Stimulated activated CD4-positive, alpha-beta T cell treated with anti-CD3 and anti-CD28 coated beads, TNF-alpha, amount 100 ng/mL, for 1 hour (primary cell): ENCODE results near the gene CRIP3.

Experiments used
- DNase-seq, 3 donors: peaks; one replicate each; pipeline ENCODE4 v3.0.0-alpha.2; 2020; ENCODE audit warnings: low read depth in 3 of 3, low spot score in 1 of 3

CRIP3 gene

GRCh38 chr6:43290905-43291355, 17.7 kb downstream of the CRIP3 start:
- DNase-seq, result no peak

GRCh38 chr6:43290339-43290904, 18.2 kb downstream of the CRIP3 start:
- DNase-seq, result no peak

DNA sequence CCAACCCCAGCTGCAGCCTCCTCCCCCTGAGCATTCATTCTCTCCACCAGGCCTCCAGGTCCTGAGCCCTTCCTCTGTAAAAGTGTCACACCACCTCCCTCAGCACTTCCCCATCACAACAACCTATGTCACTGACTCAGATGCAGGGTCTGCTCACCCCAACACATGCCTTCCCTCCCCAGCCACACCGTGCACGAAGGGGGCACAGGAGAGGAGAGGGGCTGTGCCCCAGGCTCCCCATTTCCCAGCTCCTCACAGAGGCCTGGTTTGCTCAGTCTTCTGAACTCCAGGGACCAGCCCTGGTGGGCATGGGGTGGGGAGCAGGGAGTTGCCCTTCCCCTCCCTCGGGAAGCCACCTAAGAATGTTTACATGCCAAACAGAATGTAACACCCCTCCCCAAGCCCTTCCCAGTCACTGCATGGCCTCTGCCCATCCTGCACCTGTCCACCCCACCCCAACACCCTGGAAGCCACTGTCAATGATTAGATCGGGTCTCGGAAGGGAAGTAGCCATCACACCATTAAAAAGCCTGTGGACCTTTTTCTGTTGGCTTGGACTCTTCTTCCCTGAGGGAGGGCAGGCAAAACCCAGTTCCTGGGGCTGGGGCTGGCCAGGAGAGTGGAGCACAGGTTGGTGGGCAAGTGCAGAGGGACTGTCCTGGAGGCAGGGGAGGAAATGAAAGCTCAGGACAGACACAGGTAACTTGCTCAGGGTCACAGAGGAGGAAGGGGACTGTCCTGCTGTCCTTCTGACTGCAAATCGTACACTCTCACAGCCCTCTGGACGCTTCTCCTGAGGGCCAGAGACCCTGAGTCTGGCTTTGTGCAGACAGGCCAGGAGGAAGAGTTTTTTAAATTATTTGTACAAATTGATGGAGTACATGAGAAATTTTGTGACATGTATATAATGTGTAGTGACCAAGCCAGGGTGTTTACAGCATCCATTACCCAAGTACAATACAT, 20.6 kb downstream of the CRIP3 start:
- DNase-seq, result no peak

DNA sequence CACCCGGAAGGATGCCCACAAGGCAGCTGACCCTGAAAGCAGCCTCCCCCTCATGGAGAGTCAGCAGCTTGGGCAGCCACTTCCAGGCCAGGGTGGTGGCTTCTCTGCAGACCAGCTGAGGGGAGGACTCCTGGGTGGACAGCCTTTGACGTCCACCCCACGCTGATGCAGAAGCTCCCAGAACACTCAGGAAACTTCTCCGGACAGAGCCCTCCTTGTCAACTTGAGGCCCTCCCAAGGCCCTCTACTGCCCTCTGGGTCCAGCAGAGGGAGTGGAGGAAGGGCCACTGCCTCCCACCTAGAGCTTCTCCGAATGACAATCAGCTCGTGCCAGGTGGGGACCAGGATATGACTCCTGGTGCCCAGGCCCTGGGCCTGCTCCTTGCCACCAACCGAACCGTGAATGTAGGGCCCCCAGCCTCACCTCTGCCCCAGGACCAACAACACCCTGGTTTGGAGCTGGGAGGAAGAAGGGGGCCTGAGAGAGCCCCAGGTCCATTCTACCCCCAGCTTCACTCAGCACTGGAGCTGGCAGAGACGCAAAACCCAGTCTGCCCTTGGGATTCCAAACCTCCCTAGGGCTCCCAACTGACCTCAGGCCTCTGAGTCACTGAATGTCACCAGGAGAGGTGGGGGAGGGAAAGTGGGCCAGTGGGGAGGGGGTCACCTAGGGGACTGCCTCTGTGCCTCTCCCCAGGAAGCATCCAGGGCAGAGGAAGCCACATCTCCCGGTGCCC, 21.5 kb downstream of the CRIP3 start:
- no peak for DNase-seq

GRCh38 chr6:43286456-43286979, 22.1 kb downstream of the CRIP3 start:
- DNase-seq, result no peak

- DNase-seq, result no peak
These were observed 22.8 kb downstream of the CRIP3 start for GRCh38 chr6:43285832-43286231.

- no peak for DNase-seq
These were observed 23.4 kb downstream of the CRIP3 start for GRCh38 chr6:43284991-43285781.

DNA sequence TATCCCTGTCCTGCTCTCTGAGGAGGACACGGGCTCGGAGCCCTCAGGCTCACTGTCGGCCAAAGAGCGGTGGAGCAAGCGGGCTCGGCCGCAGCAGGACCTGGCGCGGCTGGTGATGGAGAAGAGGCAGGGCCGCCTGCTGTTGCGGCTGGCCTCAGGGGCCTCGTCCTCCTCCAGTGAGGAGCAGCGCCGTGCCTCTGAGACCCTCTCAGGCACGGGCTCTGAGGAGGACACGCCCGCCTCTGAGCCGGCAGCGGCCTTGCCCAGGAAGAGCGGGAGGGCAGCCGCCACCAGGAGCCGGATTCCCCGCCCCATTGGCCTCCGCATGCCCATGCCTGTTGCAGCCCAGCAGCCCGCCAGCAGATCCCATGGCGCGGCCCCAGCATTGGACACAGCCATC, 24.7 kb downstream of the CRIP3 start:
- no peak for DNase-seq

GRCh38 chr6:43283514-43283901, 25.1 kb downstream of the CRIP3 start:
- DNase-seq, result no peak

DNA sequence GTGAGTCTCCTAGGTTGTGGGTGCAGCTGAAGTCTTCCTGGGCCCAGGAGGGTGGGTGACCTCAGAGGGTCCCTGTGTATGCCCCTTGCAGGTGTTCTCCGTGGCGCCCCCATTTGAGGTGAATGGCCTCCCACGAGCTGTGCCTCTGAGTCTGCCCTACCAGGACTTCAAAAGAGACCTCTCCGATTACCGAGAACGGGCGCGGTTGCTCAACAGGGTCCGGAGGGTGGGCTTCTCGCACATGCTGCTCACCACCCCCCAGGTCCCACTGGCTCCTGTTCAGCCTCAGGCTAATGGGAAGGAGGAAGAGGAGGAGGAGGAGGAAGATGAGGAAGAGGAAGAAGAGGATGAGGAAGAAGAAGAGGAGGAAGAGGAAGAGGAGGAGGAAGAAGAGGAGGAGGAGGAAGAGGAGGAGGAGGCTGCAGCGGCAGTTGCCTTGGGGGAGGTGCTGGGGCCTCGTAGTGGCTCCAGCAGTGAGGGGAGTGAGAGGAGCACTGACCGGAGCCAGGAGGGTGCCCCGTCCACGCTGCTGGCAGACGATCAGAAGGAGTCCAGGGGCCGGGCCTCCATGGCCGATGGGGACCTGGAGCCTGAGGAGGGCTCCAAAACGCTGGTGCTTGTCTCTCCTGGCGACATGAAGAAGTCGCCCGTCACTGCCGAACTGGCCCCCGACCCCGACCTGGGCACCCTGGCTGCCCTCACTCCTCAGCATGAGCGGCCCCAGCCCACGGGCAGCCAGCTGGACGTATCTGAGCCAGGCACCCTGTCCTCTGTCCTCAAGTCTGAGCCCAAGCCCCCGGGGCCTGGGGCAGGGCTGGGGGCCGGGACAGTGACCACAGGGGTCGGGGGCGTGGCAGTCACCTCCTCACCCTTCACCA, 25.8 kb downstream of the CRIP3 start:
- no peak for DNase-seq

DNA sequence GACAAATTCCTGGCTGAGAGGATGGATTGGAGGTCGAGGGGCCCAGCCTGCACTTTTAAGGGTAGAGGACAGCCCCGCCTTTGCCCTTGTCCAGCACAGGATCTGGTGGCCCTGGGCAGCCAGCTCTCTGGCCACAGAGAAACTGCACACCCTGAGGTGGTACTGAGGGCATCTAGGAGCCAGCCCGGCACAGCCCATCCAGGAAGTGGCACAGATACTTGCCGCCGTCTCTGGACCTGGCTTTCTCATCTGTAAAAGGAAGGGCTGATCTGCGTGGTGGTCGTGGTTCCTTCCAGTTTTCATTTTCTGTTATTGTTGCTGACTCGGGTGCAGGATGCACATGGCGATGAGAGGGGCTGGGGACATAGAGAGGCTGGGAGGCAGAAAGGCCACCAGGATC, 26.6 kb downstream of the CRIP3 start:
- DNase-seq, result no peak

- no peak for DNase-seq
These were observed 28.4 kb downstream of the CRIP3 start for GRCh38 chr6:43280234-43280633.

GRCh38 chr6:43278524-43279078, 30.0 kb downstream of the CRIP3 start:
- no peak for DNase-seq

DNA sequence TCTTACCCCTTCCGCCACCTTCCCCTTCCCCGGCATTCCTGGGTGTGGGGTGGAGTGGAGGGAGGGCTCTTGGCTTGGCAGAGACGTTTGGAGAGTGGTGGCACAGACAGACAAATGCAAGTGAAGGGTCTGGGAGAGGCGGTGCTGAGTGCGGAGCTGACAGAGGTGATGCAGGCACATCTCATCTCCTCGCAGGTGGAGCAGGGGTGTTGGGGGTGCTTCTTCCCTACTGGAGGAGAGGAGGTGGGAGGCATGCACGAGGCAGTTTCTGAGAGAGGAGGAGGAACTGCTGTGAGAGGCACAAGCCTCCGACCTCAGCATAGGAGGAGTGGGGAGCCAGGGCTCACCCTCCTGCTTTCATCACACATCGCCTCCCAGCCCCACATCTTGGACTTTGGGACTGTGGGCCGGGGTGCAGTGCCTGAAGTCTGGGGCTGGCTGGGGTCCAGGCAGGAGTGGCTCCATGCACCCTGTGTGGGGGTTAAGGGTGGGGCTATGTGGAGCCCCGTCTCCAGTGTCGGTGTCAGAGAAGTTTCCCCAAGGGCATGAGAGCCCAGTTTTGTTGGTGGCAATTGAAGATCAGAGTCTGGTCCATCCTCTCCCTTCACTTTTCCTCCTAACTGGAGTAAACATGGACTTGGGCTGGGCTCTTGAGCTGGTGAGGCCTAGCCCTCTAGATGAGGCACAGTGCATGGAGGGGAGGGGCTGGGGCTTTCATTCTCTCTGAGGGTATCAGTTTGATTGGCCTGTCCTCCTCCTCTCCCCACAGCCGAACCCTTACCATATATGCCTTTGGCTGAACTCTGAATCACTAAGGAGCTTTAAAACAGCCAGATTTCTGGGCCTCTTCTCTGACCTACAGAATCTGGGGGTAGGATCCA, 30.7 kb downstream of the CRIP3 start:
- DNase-seq, result no peak

DNA sequence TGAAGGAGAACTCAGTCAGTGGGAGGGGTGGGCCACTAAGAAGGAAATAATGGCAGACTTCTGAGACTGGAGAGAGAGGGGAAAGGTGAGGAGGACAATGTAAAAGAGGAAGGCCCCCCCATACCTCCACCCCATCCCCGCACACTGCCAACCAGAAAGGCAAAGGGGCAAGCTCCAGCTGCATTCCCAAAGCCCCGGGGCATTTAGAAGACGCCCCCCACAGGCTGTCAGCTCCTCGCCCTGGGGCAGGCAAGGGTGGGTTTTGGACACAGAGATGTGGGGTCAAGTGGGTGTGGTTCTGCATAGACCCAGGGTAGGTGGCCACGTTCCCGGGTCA, 31.4 kb downstream of the CRIP3 start:
- no peak for DNase-seq

- DNase-seq, result no peak
These were observed 31.9 kb downstream of the CRIP3 start for GRCh38 chr6:43276577-43277305.

DNA sequence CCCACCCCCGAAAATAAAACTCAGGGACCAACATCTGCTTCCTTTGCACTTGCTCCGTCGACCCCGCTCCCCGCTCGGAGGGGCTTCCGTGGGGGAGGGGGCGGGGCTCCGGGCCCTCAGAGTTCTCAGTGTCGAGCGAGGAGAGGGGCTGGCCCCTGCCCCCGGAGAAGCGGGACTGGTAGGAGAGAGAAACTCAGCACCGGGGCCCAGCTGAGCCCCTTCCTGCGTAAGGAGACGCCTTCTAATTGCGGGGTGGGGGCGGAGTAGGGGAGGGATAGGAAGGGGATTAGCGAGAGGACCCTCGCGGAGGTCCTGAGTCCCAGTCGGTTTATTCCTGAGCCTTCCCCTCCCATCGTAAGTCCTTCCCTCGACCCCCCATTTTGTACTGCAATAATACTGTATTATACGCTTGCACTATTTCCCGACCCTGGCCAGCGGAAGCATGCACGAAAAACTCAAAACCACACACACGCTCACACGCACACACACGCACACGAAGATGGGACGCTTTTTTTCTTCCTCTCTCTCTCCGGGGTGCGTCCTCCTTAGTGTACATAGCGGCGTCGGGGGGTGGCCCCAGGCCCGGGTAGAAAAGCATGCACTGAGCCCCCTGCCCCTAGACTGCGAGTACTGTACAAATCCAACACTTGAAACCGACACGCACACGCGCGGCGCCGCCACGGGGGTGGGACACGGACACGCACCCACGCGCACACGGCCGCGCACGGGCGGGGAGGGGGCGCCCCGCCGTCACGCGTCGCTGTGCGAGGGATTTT, 32.6 kb downstream of the CRIP3 start:
- no peak for DNase-seq
